ENCODE results near the gene SLC37A1.

GRCh38 chr21:42467140-42467983 lies 46.3 kb upstream of the SLC37A1 start:
- TF ChIP-seq POLR2A (conservative IDR thresholded peaks at IDR 0.05) (no peak), RBFOX2 (IDR thresholded peaks at IDR 0.05; ENCODE audit: low read depth, low read length) (no peak), YY1 (IDR thresholded peaks at IDR 0.05; ENCODE audit: borderline replicate concordance in 1 of 3, control insufficient read depth in 1 of 3, extremely low read depth in 1 of 3, insufficient read depth in 3 of 3, insufficient read length in 1 of 3, insufficient replicate concordance in 2 of 3, low read depth in 1 of 3, low read length in 2 of 3) (peak in 1 of 3 experiments; percentile 59), CLOCK (CRISPR knock-in tag; IDR thresholded peaks at IDR 0.05; ENCODE audit: borderline replicate concordance) (no peak), TEAD4 (IDR thresholded peaks at IDR 0.05; ENCODE audit: low read length) (peak; percentile 73), TEAD4 (CRISPR knock-in tag; IDR thresholded peaks at IDR 0.05; ENCODE audit: borderline replicate concordance) (no peak), PHF8 (IDR thresholded peaks at IDR 0.05; ENCODE audit: borderline replicate concordance, low read length) (no peak), EZH2 (IDR thresholded peaks at IDR 0.05; ENCODE audit: borderline replicate concordance, low read depth, low read length) (no peak), BMI1 (IDR thresholded peaks at IDR 0.05; ENCODE audit: low read length) (no peak), CTCF (IDR thresholded peaks at IDR 0.05 in 2 of 3, conservative IDR thresholded peaks at IDR 0.05 in 1 of 3; ENCODE audit: insufficient read depth in 2 of 3, low read depth in 1 of 3, low read length in 3 of 3) (peak; percentile 58 to 73 (median 66)), RCOR1 (IDR thresholded peaks at IDR 0.05; ENCODE audit: borderline replicate concordance in 1 of 2, low read depth in 2 of 2, low read length in 2 of 2) (peak; percentile 30 to 46; a peak in 2 of 4 replicates), IRF1 (CRISPR knock-in tag; IDR thresholded peaks at IDR 0.05; ENCODE audit: borderline replicate concordance) (no peak), SNIP1 (IDR thresholded peaks at IDR 0.05; ENCODE audit: low read depth) (no peak), ZNF174 (CRISPR knock-in tag; IDR thresholded peaks at IDR 0.05) (no peak)

Data from K562 (cell line).